Tibial artery (tissue), 4 donors: Measurements from ENCODE around the gene GPN2.

Experiments used
- DNase-seq, 2 donors: peaks; one replicate each; pipeline ENCODE4 v3.0.0-alpha.2; 2019
- H3K27ac ChIP-seq, 2 donors: fragments of 200-600 bp; sonication (generic) in 1 of 2; 1 replicate in 1 of 2; 2 replicates in 1 of 2; pipeline ENCODE4 v1.5.1; 2018 to 2019; ENCODE audit warnings: mild to moderate bottlenecking in 1 of 2
- H3K27me3 ChIP-seq, 2 donors: fragments of 200-600 bp; sonication (generic) in 1 of 2; one replicate each; pipeline versions ENCODE4 v1.5.1 to v1.6.0; 2016 to 2019
- H3K36me3 ChIP-seq, 3 donors: fragments of 200-600 bp; sonication (generic) in 2 of 3; one replicate each; pipeline ENCODE4 v1.5.1; 2016 to 2019; ENCODE audit warnings: mild to moderate bottlenecking in 2 of 3
- H3K4me1 ChIP-seq, 4 donors: fragments of 200-600 bp; sonication (generic) in 2 of 4; 1 replicate in 3 of 4; 2 replicates in 1 of 4; pipeline ENCODE4 v1.5.1; 2016 to 2019
- H3K4me3 ChIP-seq, 2 donors: fragments of 200-600 bp; sonication (generic) in 1 of 2; 1 replicate in 1 of 2; 2 replicates in 1 of 2; pipeline ENCODE4 v1.5.1; 2018 to 2019; ENCODE audit warnings: mild to moderate bottlenecking in 2 of 2
- H3K9me3 ChIP-seq, 3 donors: fragments of 200-600 bp; sonication (generic) in 1 of 3; one replicate each; pipeline ENCODE4 v1.5.1; 2016 to 2019
- CTCF ChIP-seq, 2 experiments: fragments of 200-600 bp in 1 of 2; fragments of 450-650 bp in 1 of 2; IDR thresholded peaks; one replicate each; pipeline ENCODE4 v1.5.1; 2017 to 2019; ENCODE audit warnings: antibody characterized with exemption in 2 of 2, mild to moderate bottlenecking in 1 of 2, moderate library complexity in 1 of 2
- intact Hi-C: fragments of 100-400 bp; cut with DNase I; formaldehyde crosslinking; loops from one replicate; pipeline ENCODE4 v1.15.0; 2023; ENCODE audit warnings: low total_unique reads

Gene GPN2

GRCh38 chr1:26889551-26890466 lies at the start of gene GPN2:
TSS of gene GPN2 (minus strand) at chr1:26890283. CDS start at chr1:26890096, 187 bp downstream.
- Histone ChIP-seq H3K9me3 (no peaks in the 10 kb centered on the region), H3K4me1 (peaks cover 0 to 27% (median 17%) of the 10 kb centered on the region in 4 donors), H3K36me3 (peaks cover 57 to 75% (median 58%) of the 10 kb centered on the region in 3 donors), H3K4me3 (peak within 1 kb of the TSS; percentile 75 to 83), H3K27me3 (no peaks in the 10 kb centered on the region), H3K27ac (peak within 1 kb of the TSS; percentile 88 to 91)
- intact Hi-C loops: no loop called here
- peak; percentile 74 to 87 for DNase-seq
- peak in 1 of 2 experiments; percentile 6 for TF ChIP-seq CTCF (IDR thresholded peaks at IDR 0.05)

GRCh38 chr1:26938659-26939025 lies 48.6 kb upstream of the GPN2 start:
- Histone ChIP-seq H3K27ac (no peak overlapping the region), H3K4me3 (no peak overlapping the region), H3K36me3 (peaks cover 39 to 64% (median 39%) of the 10 kb centered on the region in 3 donors), H3K4me1 (no peaks in the 10 kb centered on the region), H3K27me3 (no peaks in the 10 kb centered on the region), H3K9me3 (no peaks in the 10 kb centered on the region)
- intact Hi-C loops: no loop called here
- no peak for TF ChIP-seq CTCF (IDR thresholded peaks at IDR 0.05)
- DNase-seq: no peak

GRCh38 chr1:26938004-26938658 lies 48.0 kb upstream of the GPN2 start:
- DNase-seq: no peak
- Histone ChIP-seq H3K36me3 (peaks cover 34 to 64% (median 35%) of the 10 kb centered on the region in 3 donors), H3K9me3 (no peaks in the 10 kb centered on the region), H3K27me3 (no peaks in the 10 kb centered on the region), H3K4me3 (no peak overlapping the region), H3K4me1 (no peaks in the 10 kb centered on the region), H3K27ac (no peak overlapping the region)
- TF ChIP-seq CTCF (IDR thresholded peaks at IDR 0.05): no peak
- intact Hi-C loops: no loop called here

GRCh38 chr1:26936823-26937222 lies 46.7 kb upstream of the GPN2 start:
- TF ChIP-seq CTCF (IDR thresholded peaks at IDR 0.05): no peak
- H3K27me3 ChIP-seq: no peaks in the 10 kb centered on the region
- H3K9me3 ChIP-seq: no peaks in the 10 kb centered on the region
- H3K36me3 ChIP-seq: peaks cover 21 to 62% (median 22%) of the 10 kb centered on the region in 3 donors
- no peak overlapping the region for H3K27ac ChIP-seq
- no peaks in the 10 kb centered on the region for H3K4me1 ChIP-seq
- H3K4me3 ChIP-seq: no peak overlapping the region
- intact Hi-C loops: no loop called here
- no peak for DNase-seq

GRCh38 chr1:26932531-26932930 lies 42.4 kb upstream of the GPN2 start:
- intact Hi-C loops: no loop called here
- TF ChIP-seq CTCF (IDR thresholded peaks at IDR 0.05): no peak
- peaks cover 28 to 82% (median 37%) of the 10 kb centered on the region in 3 donors for H3K36me3 ChIP-seq
- H3K27ac ChIP-seq: no peak overlapping the region
- H3K27me3 ChIP-seq: no peaks in the 10 kb centered on the region
- no peaks in the 10 kb centered on the region for H3K9me3 ChIP-seq
- no peak overlapping the region for H3K4me3 ChIP-seq
- DNase-seq: no peak
- H3K4me1 ChIP-seq: no peaks in the 10 kb centered on the region
